ENCODE data around the gene SNCG. TPM values are rescaled to one million over a fixed set of nuclear protein-coding genes. Genes with fewer than 3 reads are reported as not detected.
"Not testable (repeated sequence)": the region's sequence is repeated elsewhere in the genome, so short reads cannot be mapped to it uniquely, and the experiment has no call there.

Gene SNCG
- not detected for total RNA-seq

DNA sequence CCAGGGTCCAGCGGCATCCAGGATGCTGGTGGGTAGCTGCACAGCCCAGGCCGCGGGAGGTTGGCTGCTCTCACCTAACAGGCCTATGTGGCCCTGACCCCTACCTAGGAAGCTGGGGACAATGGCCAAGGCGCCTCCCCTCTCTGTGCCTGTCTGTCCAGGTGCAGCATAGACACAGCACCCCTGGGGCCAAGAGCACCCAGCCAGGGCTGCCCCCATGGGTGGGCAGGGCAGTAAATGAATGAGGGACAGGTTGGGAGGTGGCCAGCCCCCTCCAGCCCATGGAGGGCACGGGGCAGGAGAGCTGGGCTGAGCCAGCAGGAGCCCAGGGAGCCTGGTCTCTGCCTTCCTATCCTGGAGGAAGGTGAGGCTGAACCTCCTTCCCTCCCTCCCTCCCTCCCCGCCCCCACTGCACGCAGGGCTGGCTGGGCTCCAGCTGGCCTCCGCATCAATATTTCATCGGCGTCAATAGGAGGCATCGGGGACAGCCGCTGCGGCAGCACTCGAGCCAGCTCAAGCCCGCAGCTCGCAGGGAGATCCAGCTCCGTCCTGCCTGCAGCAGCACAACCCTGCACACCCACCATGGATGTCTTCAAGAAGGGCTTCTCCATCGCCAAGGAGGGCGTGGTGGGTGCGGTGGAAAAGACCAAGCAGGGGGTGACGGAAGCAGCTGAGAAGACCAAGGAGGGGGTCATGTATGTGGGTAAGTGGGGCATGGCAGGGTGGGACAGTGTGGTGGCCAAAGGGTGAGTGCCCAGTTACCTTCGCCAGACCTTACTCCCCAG, at the start of gene SNCG:
Gene SNCG (plus strand): TSS at position 484 of the 785 bp plus-strand sequence. CDS start 99 bp downstream, at position 583.
- H3K9me3 Mint-ChIP-seq, result no peaks in the 10 kb centered on the region
- H3K27ac Mint-ChIP-seq, result no peak within 1 kb of the TSS
- CTCF ChIA-PET, result interaction anchor here (1.0 to 1.2 kb wide), 2 partner anchors 8 to 19 kb away, joined by 4 read pairs; no protein-coding TSS in a partner anchor
- no peak for DNase-seq
- H3K4me3 Mint-ChIP-seq, result no peak within 1 kb of the TSS
- no peaks in the 10 kb centered on the region for H3K27me3 Mint-ChIP-seq
- peaks cover 3% of the 10 kb centered on the region for H3K4me1 Mint-ChIP-seq
- H3K36me3 Mint-ChIP-seq (ENCODE audit: low read depth), result no peaks in the 10 kb centered on the region
- POLR2A ChIA-PET, result interaction anchor here (1.8 kb wide), 1 partner anchor 13 kb away, joined by 7 read pairs; no protein-coding TSS in a partner anchor

DNA sequence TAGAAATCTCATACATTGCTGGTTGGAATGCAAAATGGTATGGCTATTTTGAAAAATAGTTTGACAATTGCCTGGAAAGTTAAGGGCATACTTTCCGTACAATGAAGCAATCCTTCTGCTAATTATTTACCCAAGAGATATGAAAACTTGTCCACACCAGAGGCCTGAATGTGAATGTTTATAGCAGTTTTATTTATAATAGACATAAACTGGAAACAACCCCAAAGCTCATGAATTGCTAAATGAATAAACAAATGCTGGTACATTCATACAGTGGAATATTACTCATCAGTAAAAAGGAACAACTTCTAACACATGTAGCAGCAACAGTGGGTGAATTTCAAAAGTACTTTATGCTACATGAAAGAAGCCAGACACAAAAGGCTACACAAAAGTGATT, 43.7 kb upstream of the SNCG start:
- no peaks in the 10 kb centered on the region for H3K27me3 Mint-ChIP-seq
- POLR2A ChIA-PET, result no interaction called here
- no peaks in the 10 kb centered on the region for H3K4me1 Mint-ChIP-seq
- CTCF ChIA-PET, result no interaction called here
- no peak for DNase-seq
- no peak overlapping the region for H3K27ac Mint-ChIP-seq
- H3K4me3 Mint-ChIP-seq, result no peak overlapping the region
- H3K36me3 Mint-ChIP-seq (ENCODE audit: low read depth), result peaks cover 30% of the 10 kb centered on the region
- H3K9me3 Mint-ChIP-seq, result no peaks in the 10 kb centered on the region

DNA sequence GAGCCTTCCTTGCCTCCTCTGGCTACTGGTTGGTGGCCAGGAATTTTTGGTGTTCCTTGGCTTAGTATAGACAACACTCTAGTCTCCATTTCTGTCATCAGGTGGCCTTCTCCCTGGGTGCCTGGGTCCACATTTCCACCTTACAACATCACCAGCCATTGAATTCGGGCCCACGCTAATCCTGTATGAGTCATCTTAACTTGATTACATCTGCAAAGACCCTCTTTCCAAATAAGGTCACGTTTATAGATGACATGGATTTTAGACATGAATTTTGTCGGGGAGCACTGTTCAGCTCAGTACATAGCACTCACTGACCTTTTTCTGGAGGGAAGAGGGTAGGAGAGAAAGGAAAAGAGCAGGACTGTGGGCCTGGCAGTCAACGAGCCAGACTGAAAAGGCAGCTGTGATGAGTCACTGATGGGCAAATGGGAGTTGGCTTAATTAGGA, 40.4 kb upstream of the SNCG start:
- Mint-ChIP-seq H3K36me3 (ENCODE audit: low read depth) (peaks cover 37% of the 10 kb centered on the region), H3K9me3 (no peaks in the 10 kb centered on the region), H3K27me3 (no peaks in the 10 kb centered on the region), H3K4me3 (no peak overlapping the region), H3K27ac (no peak overlapping the region), H3K4me1 (no peaks in the 10 kb centered on the region)
- ChIA-PET CTCF (no interaction called here), POLR2A (no interaction called here)
- DNase-seq, result no peak

DNA sequence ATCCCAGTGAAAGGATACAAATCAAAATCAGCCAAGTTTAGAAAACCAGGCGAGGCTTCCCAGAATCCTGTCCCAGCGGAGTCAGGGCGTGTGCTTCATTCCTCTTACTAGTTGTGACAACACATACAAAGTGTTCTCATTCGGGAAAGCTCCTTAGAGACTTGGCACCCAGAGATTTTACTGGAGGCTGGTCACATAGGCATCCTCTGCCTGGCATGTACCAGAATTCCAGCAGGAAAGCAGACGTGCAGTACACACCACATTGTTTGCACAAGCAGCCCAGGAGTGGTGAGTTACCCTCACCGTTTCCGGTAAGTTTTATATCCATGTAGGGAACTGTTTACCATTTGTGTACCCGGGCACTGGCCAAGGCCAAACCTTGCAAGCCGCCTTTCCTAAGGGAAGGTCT, 35.8 kb upstream of the SNCG start:
- ChIA-PET CTCF (no interaction called here), POLR2A (no interaction called here)
- no peaks in the 10 kb centered on the region for H3K4me1 Mint-ChIP-seq
- H3K27ac Mint-ChIP-seq, result no peak overlapping the region
- H3K9me3 Mint-ChIP-seq, result no peaks in the 10 kb centered on the region
- no peak overlapping the region for H3K4me3 Mint-ChIP-seq
- no peaks in the 10 kb centered on the region for H3K27me3 Mint-ChIP-seq
- H3K36me3 Mint-ChIP-seq (ENCODE audit: low read depth), result peaks cover 23% of the 10 kb centered on the region
- no peak for DNase-seq

DNA sequence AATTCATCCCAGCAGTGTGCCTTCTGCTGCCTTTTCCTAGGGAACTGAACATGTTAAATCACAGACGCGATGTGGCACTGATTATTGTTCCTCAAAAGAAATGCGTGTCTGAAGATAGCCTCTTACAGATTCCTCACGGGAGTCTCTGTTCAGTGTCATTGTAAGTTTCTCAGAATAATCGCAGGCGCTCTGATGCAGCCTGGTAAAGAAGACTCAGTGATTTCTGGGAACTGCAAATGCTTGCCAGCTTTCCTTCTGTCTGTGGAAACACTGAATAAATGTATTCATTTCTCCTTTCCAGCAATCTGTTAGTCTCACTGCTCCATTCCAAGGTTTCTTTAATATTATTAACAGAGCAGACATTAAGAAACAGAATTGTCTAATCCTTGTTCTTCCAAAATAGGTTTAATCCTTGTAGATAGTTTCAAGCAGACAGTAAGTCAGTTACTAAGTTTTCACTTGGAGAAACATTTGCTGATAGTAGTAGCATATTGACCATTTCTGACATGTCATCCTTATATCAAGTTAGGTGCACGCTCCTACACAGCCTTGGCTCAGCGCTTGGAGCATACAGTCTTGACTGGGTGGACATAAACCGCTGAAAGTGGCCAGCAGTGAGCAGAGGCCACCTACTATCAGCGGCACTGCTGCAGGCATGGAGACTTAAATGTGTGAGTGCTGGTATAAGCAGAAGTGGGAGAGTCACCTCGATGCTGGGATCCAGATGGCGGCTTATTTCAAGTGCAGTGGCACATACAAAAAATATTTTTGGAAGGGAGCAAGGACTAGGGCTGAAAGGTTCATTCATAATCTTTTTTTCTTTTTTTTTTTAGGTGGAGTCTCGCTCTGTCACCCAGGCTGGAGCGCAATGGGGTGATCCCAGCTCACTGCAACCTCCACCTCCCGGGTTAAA, 28.7 kb upstream of the SNCG start:
- H3K27me3 Mint-ChIP-seq, result no peaks in the 10 kb centered on the region
- H3K4me3 Mint-ChIP-seq, result no peak overlapping the region
- no peak overlapping the region for H3K27ac Mint-ChIP-seq
- H3K4me1 Mint-ChIP-seq, result no peaks in the 10 kb centered on the region
- POLR2A ChIA-PET, result no interaction called here
- no peaks in the 10 kb centered on the region for H3K9me3 Mint-ChIP-seq
- H3K36me3 Mint-ChIP-seq (ENCODE audit: low read depth), result peaks cover 2% of the 10 kb centered on the region
- CTCF ChIA-PET, result interaction anchor here (1.4 kb wide), 1 partner anchor 9 kb away, joined by 3 read pairs; no protein-coding TSS in a partner anchor
- DNase-seq, result no peak

DNA sequence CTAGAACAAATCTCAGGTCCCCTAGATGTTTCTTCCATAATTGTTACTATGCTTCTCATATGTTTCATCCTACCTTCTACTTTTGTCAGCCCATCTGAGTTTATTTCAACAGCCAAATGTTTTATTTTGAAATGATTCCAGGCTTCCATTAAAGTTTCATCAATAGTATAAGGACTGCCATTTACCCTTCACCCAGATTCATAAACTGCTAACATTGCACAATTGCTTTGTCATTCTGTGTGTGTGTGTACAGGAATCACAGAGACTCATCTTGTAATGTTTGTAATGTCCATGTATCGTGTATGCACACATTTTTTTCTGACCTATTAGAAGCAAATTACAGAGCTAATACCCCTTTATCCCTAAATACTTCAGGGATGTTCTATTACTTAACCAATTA, 26.5 kb upstream of the SNCG start:
- Mint-ChIP-seq H3K36me3 (ENCODE audit: low read depth) (peaks cover 2% of the 10 kb centered on the region), H3K9me3 (no peaks in the 10 kb centered on the region), H3K4me3 (no peak overlapping the region), H3K27ac (no peak overlapping the region), H3K4me1 (no peaks in the 10 kb centered on the region), H3K27me3 (no peaks in the 10 kb centered on the region)
- no peak for DNase-seq
- CTCF ChIA-PET, result no interaction called here
- POLR2A ChIA-PET, result no interaction called here

DNA sequence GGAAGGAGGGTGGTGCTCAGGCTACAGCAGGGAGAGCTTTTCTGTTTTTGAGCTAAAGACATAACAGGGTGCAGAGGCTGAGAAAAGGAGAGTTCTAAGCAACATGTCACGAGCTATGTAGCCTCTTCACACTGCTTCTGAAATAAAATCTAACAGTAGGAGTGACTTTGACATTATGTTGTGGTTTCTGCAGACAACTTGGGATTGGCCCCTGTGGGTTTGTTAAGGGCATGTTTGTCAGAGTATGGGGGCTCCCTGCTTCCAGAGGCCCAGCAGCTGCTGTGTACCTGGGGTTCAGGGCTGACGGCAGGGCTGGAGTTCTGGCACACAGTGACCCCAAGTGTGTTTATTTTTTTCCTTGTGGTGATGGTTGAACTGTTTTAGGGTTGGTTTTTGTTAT, 25.7 kb upstream of the SNCG start:
- Mint-ChIP-seq H3K36me3 (ENCODE audit: low read depth) (peaks cover 2% of the 10 kb centered on the region), H3K9me3 (no peaks in the 10 kb centered on the region), H3K27ac (no peak overlapping the region), H3K27me3 (no peaks in the 10 kb centered on the region), H3K4me3 (no peak overlapping the region), H3K4me1 (no peaks in the 10 kb centered on the region)
- no peak for DNase-seq
- CTCF ChIA-PET, result no interaction called here
- POLR2A ChIA-PET, result no interaction called here

DNA sequence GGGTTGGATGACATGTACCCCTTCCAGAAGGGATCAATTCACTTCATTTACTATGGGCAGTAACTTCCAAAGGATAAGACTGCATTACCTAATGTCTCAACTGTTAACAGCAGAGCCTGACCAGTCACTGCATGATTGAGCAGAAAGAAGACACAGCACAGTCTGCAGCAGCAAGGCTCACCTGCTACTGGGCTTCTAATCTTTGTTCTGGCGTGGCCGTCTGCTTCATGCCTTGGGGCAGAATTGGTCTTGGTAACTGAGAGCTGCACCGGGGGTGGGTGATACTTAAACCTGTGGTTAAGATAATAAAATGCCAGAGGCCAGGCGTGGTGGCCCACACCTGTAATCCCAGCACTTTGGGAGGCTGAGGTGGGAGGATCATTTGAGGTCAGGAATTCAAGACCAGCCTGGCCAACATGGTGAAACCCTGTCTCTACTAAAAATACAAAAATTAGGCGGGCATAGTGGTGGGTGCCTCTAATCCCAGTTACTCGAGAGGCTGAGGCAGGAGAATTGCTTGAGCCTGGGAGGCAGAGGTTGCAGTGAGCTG, 24.2 kb upstream of the SNCG start:
- H3K9me3 Mint-ChIP-seq; DNase-seq; H3K36me3 Mint-ChIP-seq (ENCODE audit: low read depth); H3K4me1 Mint-ChIP-seq; H3K4me3 Mint-ChIP-seq; H3K27me3 Mint-ChIP-seq; POLR2A ChIA-PET; H3K27ac Mint-ChIP-seq: not testable (repeated sequence)
- CTCF ChIA-PET, result interaction anchor here (0.7 kb wide), 1 partner anchor 30 kb away, joined by 3 read pairs; no protein-coding TSS in a partner anchor

DNA sequence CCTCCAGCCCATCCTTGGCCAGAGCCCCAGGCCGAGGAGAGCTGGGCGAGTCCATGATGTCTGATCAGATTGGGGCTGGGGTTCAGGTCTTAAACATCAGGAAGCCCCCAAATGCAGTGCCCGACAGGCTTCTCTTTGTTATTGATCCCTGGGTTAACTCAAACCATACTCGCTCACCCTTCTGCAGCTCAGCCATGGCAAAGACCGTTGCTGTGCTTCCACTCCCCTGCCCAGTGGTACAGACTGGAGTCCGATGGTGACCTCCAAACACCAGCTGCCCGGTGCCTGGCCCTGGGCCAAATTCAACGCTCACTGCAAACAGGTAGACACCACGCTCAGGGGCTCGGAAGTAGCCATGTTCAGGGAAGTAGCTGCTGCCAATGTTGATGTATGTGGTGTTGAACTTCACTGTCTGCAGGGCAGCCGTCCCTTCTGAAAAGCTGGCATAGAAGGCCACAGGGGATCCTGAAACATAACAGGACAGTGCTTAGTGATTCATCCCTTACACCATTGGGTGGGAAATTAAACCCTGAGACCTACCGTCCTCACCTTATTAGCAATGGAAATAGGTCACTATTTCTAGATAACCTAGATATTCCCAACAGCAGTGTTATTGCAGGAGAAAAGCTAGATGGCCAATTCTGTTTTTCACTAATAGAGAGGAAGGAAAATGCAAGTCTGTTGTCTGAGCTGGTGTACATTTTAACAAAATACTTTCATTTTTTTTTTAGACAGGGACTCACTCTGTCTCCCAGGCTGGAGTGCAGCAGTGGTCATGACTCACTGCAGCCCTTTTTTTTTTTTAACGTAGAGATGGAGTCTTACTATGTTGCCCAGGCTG, 21.5 kb upstream of the SNCG start:
- H3K4me1 Mint-ChIP-seq, result peaks cover 13% of the 10 kb centered on the region
- H3K27ac Mint-ChIP-seq, result no peak overlapping the region
- no peaks in the 10 kb centered on the region for H3K36me3 Mint-ChIP-seq (ENCODE audit: low read depth)
- ChIA-PET CTCF (interaction anchor here (0.9 to 3.3 kb wide), 4 partner anchors 13 to 184 kb away, joined by 3 to 10 read pairs (median 4); no protein-coding TSS in a partner anchor), POLR2A (interaction anchor here (1.8 to 2.4 kb wide), 2 partner anchors 29 to 156 kb away, joined by 6 to 8 read pairs; no protein-coding TSS in a partner anchor)
- no peaks in the 10 kb centered on the region for H3K9me3 Mint-ChIP-seq
- H3K27me3 Mint-ChIP-seq, result no peaks in the 10 kb centered on the region
- peak; percentile 13 for DNase-seq
- H3K4me3 Mint-ChIP-seq, result no peak overlapping the region

DNA sequence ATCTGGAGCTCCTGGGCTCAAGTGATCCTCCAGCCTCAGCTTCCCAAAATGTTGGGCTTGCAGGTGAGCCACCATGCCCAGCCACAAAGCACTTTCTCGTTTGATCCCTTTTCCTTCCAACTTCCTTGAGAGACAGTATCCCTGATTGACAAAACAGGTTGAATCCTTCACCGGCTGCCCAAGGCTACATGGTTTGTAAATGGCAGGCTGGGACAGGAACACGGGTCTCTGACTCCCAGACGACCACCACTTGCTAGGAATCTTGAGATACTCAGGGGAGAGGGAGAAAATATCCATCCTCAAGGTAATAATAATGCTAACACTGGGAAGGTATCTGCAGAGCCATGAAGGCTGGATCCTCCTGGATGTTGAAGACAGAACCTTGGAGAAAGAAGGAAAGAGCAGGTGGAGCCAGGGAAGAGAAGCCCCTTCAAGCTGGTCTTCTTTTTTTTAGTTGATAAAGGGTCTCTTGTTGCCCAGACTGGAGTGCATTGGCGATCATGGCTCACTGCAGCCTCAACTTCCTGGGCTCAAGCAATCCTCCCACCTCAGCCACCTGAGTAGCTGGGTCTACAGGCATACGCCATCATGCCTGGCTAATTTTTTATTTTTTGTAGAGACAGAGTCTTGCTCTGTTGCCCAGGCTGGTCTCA, 20.8 kb upstream of the SNCG start:
- no peaks in the 10 kb centered on the region for H3K9me3 Mint-ChIP-seq
- ChIA-PET POLR2A (interaction anchor here (1.1 to 2.4 kb wide), 3 partner anchors 29 to 159 kb away, joined by 3 to 8 read pairs (median 6); no protein-coding TSS in a partner anchor), CTCF (interaction anchor here (0.9 to 3.3 kb wide), 6 partner anchors 11 to 184 kb away, joined by 3 to 10 read pairs (median 6); no protein-coding TSS in a partner anchor)
- no peak for DNase-seq
- no peak overlapping the region for H3K4me3 Mint-ChIP-seq
- peaks cover 13% of the 10 kb centered on the region for H3K4me1 Mint-ChIP-seq
- H3K27me3 Mint-ChIP-seq, result no peaks in the 10 kb centered on the region
- no peak overlapping the region for H3K27ac Mint-ChIP-seq
- H3K36me3 Mint-ChIP-seq (ENCODE audit: low read depth), result no peaks in the 10 kb centered on the region

DNA sequence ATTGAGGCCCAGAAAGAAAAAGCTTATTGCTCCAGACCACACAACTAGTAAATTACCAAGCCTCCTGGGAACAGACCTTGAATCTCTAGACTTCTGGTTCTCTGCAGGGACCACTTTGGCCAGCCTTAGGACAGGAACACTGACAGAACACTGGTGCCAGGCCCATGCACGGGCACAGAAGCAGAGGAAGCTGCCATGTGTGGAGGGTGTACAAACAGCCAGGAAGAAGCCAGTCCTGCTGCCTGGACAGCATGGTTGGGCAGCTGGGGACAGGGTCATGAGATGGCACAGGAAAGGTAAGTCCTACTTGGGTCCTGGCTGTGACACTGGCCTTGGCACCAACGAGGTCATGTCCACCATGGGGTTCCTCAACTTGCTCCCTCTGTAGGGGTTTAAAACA, 20.1 kb upstream of the SNCG start:
- Mint-ChIP-seq H3K9me3 (no peaks in the 10 kb centered on the region), H3K27ac (no peak overlapping the region), H3K27me3 (no peaks in the 10 kb centered on the region), H3K4me1 (peaks cover 13% of the 10 kb centered on the region), H3K4me3 (no peak overlapping the region), H3K36me3 (ENCODE audit: low read depth) (no peaks in the 10 kb centered on the region)
- ChIA-PET CTCF (interaction anchor here (0.8 to 3.3 kb wide), 10 partner anchors 9 to 688 kb away, joined by 3 to 10 read pairs (median 5); no protein-coding TSS in a partner anchor), POLR2A (interaction anchor here (1.1 to 2.4 kb wide), 3 partner anchors 28 to 158 kb away, joined by 3 to 8 read pairs (median 6); no protein-coding TSS in a partner anchor)
- DNase-seq, result peak; percentile 14
